Measurements from ENCODE around the gene CRISP1.
"Not testable (repeated sequence)": the region's sequence is repeated elsewhere in the genome, so short reads cannot be mapped to it uniquely, and the experiment has no call there.

CRISP1 gene, protein sequence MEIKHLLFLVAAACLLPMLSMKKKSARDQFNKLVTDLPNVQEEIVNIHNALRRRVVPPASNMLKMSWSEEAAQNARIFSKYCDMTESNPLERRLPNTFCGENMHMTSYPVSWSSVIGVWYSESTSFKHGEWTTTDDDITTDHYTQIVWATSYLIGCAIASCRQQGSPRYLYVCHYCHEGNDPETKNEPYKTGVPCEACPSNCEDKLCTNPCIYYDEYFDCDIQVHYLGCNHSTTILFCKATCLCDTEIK

DNA sequence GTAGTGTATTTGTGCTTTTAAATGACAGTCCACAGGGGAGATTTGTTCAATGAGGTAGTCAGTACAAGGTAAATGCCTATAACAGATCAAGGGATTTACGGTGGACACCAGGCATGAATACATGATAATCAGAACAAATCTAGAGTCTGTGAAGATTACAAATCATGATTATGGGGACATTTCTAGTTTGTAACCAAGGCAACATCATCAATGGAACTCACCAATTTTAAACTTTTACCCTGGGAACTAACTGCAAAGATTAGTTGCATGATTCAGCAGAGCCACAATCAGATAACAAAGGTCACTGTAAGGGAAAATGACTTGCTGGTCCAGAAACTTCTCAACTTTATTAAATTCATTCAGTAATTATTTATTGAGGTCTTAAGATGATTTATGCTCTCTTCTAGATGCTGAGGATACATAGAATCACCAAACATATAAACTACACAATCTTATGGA lies at the start of gene CRISP1:
TSS of gene CRISP1 (minus strand) at position 51 of the 459 bp plus-strand sequence. CDS start 9,135 bp downstream, outside the sequence.
- DNase-seq (ENCODE audit: low spot score): no peak

- DNase-seq (ENCODE audit: low spot score): no peak
Measured at GRCh38 chr6:49915035-49915434, 48.7 kb upstream of the CRISP1 start.

- no peak for DNase-seq (ENCODE audit: low spot score)
Measured at GRCh38 chr6:49913636-49914375, 47.5 kb upstream of the CRISP1 start.

GRCh38 chr6:49912196-49912595 lies 45.9 kb upstream of the CRISP1 start:
- DNase-seq (ENCODE audit: low spot score): no peak

- DNase-seq (ENCODE audit: low spot score): no peak
Measured at GRCh38 chr6:49911252-49911651, 44.9 kb upstream of the CRISP1 start.

DNA sequence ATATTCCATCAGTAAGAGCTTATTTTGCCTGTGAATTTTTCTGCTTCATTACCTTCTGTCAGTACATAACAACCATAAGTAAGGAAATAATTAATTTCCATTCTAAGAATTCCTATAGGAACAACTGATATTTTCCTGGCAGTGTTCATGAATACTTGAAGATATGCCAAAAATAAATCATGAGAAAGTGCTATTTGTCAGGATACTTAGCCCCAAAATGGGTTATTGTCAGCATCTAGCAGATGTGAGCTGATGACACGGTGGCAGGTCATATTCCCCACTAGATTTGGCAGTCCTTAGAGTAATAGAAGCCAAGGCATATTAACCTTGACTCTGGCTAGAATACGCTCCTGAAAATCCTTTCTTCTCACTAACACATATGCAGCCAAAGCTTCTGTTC lies 43.2 kb upstream of the CRISP1 start:
- no peak for DNase-seq (ENCODE audit: low spot score)

- DNase-seq (ENCODE audit: low spot score): no peak
Measured at GRCh38 chr6:49906526-49906925, 40.2 kb upstream of the CRISP1 start.

DNA sequence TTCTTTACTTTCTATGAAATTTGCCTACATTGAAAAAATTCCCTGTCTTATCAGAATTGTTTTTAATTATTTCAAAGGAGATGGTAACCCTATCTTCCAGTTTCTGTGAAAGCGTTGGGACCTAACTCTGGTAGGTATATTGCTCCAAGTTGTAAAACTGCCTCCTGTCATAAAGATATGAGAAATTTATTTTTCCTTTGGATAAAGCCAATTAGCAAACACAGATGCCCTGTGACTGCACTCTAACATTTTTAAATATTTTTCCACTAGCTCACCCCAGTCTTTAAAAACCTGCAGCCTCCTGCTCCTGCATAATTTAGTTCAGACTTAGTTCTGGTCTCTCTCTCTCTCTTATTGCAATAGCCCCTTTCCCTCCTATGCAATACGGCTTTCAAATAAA lies 39.0 kb upstream of the CRISP1 start:
- no peak for DNase-seq (ENCODE audit: low spot score)

DNA sequence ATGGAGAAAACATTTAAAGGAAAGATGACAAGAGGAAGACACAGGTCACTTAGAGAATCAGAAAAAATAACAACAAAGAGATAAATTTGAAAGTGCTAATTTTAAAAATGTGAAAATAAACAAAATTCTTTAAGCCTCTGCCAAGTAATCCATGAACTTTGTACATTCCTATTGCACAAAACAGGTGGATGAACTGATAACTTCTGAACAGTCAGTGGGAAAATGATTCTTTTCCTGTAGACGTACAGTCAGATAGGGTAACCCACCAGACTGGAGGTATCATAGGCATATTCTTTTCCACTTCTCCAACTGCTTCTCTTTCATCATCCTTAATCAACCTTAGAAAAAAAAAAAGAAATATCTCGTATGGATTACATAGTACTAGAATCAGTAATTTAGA lies 36.5 kb upstream of the CRISP1 start:
- no peak for DNase-seq (ENCODE audit: low spot score)

- DNase-seq (ENCODE audit: low spot score): no peak
Measured at GRCh38 chr6:49898904-49899566, 32.7 kb upstream of the CRISP1 start.

DNA sequence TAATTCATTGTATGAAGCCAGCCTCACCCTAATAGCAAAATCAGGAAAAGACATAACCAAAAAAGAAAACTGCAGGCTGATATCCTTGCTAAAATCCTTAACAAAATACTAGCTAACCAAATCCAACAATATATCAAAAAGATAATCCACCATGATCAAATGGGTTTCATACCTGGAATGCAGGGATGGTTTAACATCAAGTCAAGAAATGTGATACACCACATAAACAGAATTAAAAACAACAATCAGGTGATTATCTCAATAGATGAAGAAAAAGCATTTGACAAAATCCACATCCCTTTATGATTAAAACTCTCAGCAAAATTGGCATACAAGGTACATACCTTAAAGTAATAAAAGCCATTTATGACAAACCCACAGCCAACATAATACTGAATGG lies 29.2 kb upstream of the CRISP1 start:
- DNase-seq (ENCODE audit: low spot score): not testable (repeated sequence)

DNA sequence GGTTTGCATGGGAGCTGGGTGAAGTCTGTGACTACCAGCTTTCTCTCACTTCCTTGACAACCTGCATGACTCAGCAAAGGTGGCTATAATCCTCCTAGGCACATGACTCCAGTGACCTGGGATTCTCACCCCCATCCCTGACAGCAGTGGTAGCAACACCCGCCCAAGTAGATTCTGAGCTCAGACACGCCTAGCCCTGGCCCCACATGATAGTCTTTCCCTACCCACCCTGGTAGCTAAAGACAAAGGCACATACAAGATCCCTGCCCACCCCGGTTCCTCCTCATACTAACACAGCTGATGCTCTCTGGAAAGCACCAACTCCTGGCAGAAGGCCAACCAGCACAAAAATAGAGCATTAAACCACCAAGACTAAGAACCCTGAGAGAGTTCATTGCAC lies 25.9 kb upstream of the CRISP1 start:
- DNase-seq (ENCODE audit: low spot score): no peak

GRCh38 chr6:49890988-49891387 lies 24.7 kb upstream of the CRISP1 start:
- no peak for DNase-seq (ENCODE audit: low spot score)

- no peak for DNase-seq (ENCODE audit: low spot score)
Measured at GRCh38 chr6:49888742-49889431, 22.6 kb upstream of the CRISP1 start.

DNA sequence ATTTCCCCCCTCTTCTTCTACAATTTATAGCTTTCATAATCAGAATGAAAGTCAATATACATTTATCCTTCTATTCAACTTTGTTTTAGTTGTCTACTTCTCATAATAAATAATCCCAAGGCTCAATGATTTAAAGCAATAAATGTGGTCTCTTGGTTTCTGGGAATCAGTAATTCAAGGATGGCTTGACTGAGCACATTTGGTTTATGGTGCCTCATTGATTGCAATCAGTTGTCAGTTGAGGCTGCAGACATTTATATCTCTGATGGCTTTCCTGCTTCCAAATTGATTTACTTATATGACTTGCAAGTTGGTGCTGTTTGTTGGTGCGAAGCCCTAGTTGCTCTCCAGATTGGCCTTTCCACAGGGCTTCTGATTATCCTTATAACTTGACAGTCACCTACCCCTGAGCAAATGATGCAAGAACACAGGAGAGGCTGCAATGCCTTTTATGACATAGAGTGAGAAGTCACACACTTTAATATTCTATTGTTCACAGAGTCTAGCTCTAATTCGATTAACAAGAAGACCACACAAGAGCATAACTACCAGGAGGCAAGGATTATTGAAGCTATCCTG lies 2.7 kb upstream of the CRISP1 start:
- no peak for DNase-seq (ENCODE audit: low spot score)

GRCh38 chr6:49856282-49856681 lies 10.1 kb downstream of the CRISP1 start:
- no peak for DNase-seq (ENCODE audit: low spot score)

- no peak for DNase-seq (ENCODE audit: low spot score)
Measured at GRCh38 chr6:49855221-49855620, 11.1 kb downstream of the CRISP1 start.

- no peak for DNase-seq (ENCODE audit: low spot score)
Measured at GRCh38 chr6:49852975-49853374, 13.4 kb downstream of the CRISP1 start.

GRCh38 chr6:49849213-49849907 lies 17.0 kb downstream of the CRISP1 start:
- peak; percentile 27 for DNase-seq (ENCODE audit: low spot score)

DNA sequence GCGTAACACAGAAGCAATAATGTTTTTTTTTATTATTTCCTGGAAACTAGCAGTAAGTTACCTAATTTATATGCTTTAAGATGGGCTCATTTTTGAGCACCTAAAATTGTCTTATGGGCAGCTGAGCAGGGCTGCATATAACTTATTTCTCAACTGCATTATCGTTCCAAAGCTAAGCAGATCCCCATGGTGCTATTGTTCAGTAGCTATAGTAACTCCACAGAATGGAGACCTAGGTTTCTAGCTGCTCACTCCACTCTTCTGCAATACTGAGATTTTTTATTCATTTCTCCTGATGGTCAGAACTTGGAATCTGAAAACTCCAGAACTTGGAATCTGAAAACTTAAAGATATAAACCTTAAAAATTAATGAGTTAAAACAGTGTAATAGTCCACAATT lies 18.7 kb downstream of the CRISP1 start:
- no peak for DNase-seq (ENCODE audit: low spot score)

DNA sequence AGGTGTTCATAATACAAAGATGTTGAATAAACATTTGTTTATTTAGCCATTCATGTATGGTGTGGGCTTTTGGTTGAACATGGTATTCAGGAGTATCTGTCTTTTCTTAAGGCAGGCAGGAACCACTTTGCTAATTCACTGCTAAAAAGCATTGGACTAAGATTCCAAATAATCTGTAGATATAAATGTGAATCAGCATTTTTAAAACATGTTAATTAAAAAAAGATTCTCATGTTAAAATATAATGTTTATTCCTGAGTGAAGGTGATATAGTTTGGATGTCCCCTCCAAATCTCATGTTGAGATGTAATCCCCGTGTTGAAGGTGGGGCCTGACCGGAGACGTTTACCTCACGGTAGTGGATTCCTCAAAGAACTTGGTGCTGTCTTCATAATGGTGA lies 19.3 kb downstream of the CRISP1 start:
- DNase-seq (ENCODE audit: low spot score): no peak

DNA sequence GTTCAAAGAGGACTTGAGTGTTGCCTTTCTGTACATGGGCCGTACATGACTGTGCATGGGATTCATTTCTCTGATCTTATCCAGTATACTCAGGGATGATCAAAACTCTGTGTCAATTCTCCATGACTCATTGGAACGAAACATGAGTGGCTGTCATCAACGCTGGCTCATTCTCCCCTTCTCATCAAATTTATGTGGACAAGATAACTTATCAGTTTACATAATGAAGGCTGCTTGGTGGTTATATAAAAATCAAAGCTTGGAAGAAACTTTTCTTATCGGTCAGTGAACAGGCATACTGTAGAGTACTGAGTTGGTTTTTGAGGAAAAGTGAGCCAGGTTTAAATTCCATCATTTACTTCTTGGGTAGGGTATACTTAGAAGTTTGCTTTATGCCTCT lies 24.9 kb downstream of the CRISP1 start:
- no peak for DNase-seq (ENCODE audit: low spot score)

Data from AG08396 (cell line).